Activated CD4-positive, alpha-beta T cell treated with anti-CD3 and anti-CD28 coated beads, Interleukin-2, Interleukin-4, amounts not matched to agents 100 ng/mL and 50 ng/mL, durations not matched to agents 16 hours and 8 hours (primary cell): ENCODE results near the gene TSEN34.
"Not testable (repeated sequence)": the region's sequence is repeated elsewhere in the genome, so short reads cannot be mapped to it uniquely, and the experiment has no call there.

Experiments
- DNase-seq: peaks from one replicate; pipeline ENCODE4 v3.0.0-alpha.2; 2020; ENCODE audit warnings: low spot score

Gene TSEN34

DNA sequence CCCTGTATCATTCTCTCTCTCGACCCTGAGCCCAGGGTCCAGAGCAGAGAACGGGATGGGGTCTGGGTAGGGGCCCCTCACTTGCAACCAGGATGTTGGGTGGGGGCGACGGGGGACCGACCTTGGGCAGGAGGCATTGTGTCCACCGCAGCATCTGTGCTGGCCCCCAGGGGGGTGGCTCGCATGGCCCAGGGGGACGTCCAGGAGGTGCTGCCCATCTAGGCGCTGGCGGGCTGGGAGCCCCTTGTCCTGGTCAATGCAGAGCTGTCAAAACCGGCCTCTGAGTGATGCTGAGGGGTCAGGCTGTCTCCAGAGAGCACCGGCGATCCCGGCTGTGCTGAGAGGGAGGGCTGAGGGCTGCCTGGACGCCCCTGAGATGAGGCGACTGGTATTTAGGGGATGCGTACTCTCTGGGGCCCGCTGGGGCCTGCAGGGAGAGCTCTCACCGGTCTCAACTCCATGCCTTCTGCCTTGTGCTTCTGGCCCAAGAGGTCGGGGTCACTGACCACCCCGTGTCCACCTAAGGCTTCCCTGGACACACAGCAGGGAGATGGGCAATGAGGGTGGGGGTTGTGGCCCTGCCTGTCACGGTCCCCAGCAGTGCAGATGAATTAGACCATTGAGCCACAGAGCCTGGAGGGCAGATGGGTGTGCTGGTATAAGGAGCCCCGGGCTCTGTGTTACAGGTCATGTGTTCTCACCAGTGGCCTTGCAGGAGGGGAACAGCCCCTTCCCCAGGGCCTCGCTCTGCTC is 18.1 kb downstream of the TSEN34 start:
- DNase-seq, result no peak

DNA sequence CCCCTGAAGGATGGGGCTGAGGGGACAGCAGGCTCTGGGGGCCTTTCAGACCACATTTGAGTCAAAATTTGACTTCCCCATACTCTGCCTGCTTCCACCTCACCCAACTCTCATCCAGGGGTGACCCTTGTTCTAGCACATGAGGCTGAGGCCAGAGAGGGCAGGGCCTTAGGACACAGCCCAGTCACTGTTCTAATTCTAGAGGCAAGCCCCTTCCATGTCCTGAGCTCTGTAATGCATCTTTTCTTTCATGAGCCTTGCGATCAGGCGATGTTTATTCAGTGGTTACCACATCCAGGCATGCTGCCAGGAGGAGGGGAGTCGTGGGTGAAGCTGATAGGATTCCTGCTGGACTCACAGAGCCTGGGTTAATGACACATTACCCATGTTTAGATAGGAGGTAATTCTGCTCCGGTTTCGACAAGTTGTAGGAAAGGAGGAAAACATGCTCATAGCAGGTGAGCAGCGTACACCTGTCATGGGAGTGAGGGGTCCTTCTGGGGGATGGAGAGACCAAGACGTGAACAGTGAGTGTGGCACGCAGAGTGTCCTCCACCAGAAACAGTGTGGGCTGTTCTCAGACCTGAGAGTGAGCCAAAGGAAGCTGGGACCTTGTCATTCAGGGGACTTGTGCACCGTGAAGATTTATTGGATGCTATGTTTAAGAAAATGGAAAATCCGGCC is 18.8 kb downstream of the TSEN34 start:
- no peak for DNase-seq

DNA sequence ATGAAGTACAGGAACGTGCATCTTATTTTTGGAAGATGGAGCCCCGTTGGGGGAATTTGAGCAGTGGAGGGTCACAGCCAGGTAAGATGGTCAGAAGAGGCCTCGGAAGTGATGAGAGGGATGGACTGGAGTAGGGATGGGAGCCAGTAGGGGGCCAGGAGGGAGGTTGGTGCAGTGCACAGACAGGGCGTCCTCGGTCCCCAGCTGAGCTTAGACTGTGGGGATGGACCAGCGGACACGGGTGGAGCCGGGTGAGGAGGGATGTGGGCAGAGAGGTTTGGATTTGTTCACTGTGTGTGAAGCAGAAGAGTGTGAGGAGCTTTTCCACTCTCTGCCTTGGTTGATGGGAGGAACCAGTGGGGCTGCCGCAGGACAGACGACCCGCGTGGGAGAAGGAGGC is 20.1 kb downstream of the TSEN34 start:
- DNase-seq, result no peak

DNA sequence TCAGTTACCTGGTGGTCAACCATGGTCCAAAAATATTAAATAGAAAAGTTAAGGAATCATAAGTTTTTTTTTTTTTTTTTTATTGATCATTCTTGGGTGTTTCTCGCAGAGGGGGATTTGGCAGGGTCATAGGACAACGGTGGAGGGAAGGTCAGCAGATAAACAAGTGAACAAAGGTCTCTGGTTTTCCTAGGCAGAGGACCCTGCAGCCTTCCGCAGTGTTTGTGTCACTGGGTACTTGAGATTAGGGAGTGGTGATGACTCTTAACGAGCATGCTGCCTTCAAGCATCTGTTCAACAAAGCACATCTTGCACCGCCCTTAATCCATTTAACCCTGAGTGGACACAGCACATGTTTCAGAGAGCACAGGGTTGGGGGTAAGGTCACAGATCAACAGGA is 23.1 kb downstream of the TSEN34 start:
- DNase-seq, result not testable (repeated sequence)

DNA sequence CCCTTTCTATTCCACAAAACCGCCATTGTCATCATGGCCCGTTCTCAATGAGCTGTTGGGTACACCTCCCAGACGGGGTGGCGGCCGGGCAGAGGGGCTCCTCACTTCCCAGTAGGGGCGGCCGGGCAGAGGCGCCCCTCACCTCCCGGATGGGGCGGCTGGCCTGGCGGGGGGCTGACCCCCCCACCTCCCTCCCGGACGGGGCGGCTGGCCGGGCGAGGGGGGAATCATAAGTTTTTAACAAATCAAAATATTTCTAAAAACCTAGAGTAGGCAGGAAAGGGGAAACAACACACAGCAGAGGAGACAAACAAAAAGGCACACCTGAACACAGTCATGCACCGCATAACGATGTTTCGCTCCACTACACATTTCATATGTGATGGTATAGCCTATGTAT is 23.6 kb downstream of the TSEN34 start:
- DNase-seq, result not testable (repeated sequence)

DNA sequence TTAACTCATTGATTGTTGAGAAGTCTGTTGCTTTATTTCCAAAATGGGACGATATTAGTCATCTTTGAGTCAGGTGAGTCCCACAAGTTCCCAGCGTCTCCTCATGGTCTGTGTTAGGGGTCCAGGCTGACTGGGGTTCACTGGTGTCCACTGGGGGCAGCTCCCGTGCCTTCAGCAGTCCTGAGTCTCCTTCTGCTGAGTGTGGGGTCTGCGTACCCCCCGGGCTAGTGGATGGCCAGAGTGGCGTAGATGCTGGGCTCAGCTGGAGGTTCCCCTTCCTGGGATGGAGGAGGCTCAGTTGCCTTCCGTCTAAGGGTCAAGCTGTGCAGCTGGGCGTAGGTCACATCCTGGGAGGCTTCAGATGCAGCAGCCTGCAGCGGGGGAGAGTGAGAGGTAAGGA is 25.8 kb downstream of the TSEN34 start:
- no peak for DNase-seq

DNA sequence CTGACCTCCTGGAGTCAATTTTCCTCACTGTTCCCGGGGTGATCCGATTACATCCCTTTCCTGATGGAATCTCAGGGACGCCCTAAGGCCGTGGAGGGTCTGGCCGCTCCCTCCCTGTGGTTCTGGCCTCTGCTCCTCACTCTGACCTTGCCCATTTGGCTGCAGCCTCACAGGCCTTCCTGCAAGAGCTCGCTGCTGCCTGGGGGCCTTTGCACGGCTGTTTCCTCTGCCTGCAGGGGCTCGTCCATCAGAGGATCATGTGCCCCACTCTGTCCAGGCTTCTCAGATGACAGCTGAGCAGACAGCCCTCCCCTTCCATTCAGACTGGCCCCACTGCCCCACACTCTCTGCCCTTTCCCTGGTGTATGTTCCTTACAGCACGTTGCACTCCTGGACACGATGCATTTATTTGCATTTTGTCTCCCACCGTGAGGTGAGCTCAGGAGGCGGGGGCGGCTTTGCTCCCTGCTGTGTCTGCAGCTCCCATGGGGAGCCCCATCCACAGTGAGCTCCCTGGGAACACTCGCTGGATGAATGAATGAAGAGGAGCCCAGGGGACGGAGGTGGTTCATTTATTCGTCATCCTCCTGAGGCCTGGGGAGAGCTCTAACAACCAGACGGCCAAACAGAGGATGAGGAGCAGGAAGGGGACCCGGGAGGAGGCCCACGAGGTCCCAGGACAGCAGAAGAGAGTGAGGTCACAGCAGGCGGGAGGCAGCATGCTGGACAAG is 26.6 kb downstream of the TSEN34 start:
- not testable (repeated sequence) for DNase-seq

DNA sequence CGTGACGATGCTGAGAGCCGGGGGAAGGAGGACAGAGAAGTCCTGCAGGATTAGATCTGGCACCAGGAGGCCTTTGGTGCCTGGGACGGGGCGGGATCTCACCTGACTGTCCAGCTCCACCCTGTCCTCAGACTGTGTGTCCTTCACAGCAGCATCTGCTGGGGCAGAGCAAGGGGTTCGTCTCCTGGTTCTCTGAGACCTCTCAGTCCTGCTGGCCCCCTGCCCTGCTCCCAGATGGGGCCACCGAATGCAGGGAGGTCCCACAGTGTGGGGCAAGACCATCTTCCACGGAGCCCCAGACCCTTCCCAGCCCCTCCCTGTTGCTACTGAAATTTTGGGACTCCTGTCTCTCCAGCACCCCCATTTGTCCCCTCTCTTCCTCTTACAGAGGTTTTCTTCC is 27.2 kb downstream of the TSEN34 start:
- no peak for DNase-seq

DNA sequence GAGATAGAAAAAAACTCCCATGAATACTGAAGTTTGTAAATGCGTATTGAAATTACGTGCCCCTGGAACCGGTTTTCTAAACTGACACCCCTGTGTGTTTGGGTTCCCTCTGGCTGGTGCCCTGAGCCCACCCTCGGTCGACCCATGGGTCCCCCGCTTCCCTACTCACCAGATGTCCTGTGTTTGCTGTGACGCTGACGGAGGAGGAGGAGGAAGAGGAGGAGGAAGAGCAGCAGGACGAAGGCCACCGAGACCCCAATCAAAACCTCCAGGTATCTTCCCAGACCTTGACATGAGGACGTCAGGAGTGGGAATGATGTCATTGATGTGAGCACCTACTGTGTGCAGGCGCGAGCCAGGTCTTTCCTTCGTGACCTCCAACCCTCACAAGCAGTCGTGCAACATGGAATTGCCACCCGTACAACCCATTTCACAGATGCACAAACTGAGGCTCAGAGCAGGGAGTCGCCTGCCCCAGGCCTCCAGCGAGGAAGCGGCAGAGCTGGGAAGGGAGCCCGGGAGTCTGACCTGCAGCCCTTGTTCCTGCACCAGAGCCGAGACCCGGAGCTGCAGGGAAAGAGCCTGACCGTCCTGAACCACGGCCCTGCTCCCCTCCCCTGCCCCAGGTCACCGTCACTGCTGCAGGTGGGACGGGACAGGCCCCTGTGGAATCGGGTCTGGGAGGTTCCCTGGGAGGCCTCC is 28.0 kb downstream of the TSEN34 start:
- DNase-seq, result no peak

DNA sequence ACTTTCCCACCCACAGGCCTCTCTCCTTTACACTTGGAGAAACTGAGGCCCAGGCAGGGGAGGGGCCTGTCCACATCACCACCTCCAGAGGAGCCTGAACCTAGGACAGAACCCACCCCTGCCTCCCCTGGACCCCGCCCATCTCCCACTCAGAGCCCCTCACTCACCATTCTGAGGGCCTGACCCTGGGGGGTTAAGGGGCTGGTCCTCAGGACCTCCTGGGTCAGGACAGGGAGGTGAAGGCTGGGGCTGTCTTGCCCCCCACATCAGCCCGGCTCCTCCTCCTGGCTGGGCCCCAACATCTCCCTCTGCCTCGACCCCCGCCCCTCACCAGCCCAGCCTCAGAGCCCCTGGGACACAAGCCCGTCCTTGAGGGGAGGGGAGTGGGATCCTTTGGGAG is 28.6 kb downstream of the TSEN34 start:
- not testable (repeated sequence) for DNase-seq

DNA sequence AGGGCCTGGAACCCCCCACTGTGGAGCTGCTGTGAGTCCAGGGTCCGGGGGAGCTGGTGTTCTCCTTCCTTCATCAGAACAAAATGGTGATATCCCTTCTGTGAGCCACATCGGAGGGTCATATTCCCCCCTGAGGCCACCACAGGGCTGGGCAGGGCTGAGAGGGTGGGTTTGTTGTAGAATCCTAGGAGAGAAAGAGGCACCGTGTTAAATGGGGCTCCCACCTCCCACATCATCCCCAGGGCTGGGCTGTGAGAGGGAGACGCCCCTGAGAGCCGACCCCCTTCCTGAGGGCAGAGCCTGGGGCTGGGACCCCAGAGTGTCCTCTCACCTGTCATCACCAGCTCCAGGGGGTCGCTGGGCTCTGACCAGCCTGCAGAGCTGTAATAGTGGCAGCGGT is 30.8 kb downstream of the TSEN34 start:
- not testable (repeated sequence) for DNase-seq

DNA sequence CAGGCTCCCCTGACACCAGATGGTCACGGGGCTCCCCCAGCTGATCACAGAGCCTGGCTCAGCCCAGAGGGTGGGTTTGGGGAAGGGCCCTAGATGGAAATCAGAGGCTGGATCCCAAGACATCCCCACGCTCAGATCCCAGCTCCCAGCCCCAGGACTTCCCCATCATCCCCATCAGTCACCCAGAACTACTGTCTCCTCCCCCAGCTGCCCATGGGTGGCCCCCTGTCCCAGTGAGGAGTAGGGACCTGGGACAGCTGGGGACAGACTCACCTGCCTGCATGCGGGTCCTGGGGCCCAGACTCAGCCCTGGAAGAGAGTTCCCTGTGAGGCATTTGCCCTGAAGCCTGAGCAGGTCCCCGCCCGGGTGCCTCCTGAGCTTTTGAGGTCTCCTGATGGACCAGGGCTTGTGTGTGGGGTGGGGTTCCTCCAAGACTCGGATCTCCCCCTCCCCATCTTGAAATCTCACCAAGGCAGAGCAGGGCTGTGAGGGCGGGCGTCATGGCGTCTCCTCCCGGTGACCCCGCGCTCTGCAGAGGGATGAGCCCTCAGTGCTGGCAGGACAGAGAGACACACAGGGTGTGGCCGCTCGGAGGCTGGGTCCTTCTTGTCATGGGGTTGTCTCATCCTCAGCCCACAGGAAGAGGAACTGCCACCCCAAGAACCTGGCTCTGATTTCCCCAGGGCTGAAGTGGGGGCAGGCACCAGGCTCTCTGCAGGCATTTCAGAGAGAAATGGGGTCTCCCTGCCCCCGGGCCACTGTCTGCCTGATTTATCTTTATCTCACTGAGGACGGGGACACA is 31.6 kb downstream of the TSEN34 start, which contains the start of gene LILRB3:
LILRB3 (minus strand) TSS at position 534 of the 803 bp plus-strand sequence; CDS start at position 503, 31 bp downstream.
- DNase-seq, result not testable (repeated sequence)

DNA sequence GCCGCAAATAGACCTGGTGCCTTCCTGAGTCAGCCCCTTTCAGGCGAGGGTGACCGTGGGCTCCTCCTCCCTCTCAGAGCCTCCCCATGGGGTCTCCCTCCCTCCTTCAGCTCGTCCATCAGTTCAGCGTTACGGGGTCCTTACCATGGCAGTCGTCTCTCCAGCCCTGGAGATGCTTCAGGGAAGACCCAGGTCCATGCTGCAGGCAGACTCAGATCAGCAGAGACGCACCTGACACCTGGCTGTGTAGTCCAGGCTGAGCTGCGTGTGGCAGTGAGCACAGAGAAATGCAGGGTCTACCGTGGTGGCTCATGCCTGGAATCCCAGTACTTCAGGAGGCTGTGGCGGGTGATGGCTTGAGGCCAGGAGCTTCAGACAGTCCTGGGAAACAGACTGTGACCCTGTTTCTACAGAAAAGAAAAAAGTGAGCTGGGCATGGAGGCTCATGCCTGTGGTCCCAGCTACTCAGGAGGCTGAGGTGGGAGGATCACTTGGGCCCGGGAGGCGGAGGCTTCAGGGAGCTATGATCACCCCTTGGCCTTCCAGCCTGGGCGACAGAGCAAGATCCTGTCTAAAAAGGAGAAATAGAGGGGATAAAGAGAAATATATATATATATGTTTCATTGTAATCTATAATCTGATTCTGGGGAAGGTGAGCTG is 32.3 kb downstream of the TSEN34 start:
- DNase-seq, result not testable (repeated sequence)

DNA sequence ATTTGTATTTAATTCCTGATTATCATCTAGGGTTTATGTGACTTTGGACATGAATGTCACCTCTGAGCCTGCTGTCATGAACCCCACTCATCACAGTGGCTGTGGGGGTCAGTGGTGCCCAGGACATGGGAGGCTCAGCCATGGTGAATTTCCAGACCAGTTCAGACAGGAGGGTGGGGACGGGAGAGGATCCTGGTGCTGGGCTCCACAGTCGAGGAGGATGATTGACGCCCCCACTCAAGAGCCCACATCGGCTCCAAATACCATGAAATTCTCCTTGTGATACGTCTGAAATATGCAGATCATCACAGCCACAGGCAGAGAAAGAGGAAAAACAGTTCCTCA is 32.8 kb downstream of the TSEN34 start:
- not testable (repeated sequence) for DNase-seq

DNA sequence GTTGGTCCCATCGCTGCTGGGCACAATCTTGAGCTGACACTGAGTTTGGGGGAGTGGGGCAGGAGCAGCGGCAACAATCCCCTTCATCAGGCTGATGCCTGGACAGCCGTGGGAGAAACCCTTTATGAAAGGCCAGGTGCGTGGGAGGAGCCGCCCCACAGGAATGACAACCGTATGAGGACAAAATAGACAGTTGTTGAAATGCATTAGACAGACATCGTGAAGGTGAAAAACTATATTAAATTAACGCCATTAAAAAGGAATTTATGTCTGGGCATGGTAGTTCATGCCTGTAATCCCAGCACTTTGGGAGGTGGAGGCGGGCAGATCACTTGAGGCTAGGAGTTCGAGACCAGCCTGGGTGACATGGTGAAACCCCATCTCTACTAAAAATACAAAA is 33.5 kb downstream of the TSEN34 start:
- DNase-seq, result not testable (repeated sequence)

DNA sequence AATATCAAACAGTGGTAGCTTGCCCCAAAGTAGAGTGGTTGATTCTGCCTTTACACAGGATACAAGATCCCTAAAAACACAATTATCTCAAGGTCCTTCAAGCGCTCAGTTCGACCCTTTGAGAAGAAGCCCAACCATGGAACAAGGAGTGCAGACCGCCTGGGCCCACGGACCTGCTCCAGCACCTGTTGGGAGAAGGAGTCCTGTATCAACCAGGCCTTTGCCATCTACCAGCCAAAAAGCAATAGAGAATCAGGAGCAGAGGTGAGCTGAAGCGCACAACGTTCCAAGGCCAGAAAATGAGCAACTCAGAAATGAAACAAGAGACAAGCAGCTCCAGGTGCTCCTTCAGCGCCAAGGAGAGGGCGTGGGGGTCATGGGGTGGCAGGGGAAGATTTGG is 38.0 kb downstream of the TSEN34 start:
- no peak for DNase-seq

DNA sequence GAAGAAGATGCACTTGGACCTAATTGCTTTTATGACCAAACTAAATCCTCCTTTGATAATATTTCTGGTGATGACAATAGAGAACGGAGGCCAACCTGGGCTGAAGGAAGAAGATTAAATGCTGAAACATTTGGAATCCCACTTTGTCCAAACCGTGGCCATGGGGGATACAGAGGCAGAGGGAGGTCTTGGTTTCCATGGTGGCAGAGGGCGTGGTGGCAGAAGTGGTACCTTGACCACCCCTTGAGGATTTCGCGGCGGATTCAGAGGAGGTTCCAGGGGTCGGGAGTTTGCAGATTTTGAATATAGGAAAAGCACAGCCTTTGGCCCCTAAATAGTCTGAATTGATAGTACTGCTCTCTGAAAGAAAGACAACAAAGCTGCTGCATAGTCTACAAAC is 38.9 kb downstream of the TSEN34 start:
- DNase-seq, result no peak

DNA sequence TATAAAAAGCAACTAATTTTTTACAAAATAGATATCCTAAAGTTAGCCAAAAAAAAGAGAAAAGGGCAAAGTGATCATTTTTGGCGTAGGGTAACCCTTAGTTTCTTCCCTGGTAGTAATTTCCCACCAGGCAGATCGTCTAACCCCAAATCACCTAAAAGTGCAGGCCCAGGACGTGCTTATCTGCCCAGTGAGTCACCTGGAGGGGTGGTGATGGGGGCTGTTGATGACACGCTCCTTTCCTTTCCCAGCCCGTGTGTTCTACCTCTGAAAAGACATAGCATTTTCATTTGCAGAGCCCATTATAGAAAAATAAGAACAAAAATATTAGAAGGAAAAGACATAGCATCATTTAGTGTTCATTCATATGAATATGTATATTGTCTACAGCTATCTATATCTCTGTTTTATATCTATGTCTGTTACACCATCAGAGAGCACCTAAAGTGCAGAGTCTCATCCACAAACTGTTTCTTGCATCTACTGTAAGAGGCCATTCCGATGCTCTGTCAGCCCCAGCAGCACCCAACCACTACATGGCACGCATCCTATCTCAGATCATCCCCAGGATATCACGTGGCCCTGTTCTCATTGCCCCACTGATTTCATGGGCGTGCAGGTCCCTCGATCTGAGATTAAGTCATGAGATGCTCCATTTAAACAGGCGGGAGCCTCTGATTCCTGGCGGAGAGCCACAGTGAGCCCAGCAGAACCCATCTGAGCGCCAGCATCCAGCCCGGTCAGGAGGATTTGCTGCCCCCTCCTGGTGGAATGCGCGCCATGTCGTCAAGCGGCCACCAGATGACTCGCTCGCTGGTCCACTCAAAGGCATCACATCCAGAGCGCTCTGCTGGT is 40.2 kb downstream of the TSEN34 start:
- DNase-seq, result peak; percentile 79

DNA sequence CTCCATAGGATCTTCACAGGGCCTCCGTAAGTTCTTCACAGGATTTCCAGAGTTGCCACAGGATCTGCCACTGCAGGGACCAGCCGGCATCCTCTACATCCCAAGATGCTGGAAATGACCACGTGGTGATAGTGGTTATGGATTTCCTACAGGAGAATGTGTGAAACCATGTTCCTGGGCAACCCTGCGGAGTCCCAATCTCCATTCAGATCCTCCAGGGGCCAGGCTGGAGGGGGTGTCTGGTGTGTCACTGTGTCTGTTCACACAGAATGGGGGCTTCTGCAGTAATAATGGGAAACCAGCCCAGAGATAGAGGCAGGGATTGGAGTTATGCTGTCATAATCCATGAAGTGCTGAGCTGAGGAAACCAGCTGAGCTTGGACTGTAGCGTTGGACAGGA is 42.8 kb downstream of the TSEN34 start:
- DNase-seq, result no peak
